ENCODE results near the gene MAST3. TPM values are rescaled to one million over a fixed set of nuclear protein-coding genes. Genes with fewer than 3 reads are reported as not detected.

MAST3 gene
- total and polyA plus RNA-seq, 2 of the 13 experiments (the other 11 are each of a cell fraction or from before 2014, with no cell fraction given): 4.1 to 4.6 TPM

DNA sequence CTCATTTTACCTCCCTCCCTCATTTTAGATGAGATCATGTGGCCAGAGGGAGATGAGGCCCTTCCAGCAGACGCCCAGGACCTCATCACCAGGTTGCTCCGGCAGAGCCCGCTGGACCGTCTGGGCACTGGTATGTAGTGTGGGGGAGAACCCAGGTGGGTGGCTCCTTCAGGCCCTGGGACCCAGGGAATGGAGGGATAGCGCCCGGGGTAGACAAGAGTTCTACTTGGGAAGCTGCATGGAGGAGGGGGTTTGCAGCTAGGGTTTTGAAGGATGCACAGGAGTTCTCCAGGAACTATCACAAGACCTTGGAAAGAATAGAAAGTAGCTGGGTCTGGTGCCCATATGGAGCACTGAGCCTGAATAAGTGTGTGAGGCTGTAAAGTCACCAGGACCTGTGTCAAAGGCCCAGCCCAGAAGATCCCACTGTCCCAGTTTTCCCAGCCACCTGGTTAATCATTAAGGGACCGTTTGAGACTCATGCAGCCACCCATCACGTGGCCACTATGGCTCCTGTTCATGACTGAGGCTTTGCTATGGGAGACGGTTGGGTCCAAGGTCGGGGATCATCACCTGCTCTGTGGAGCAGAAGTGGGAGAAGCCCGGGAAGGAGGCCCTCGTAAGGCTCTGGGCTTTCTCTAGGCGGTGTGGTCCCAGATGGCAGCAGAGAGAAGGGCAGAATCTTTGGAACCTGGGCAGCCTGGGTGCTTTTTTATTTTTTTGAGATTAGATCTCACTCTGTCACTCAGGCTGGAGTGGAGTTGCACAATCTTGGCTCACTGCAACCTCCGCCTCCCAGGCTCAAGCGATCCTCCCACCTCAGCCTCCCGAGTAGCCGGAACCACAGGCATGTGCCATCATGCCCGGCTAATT is 38.4 kb downstream of the MAST3 start (continued):
- TF ChIP-seq, protein P1, sequence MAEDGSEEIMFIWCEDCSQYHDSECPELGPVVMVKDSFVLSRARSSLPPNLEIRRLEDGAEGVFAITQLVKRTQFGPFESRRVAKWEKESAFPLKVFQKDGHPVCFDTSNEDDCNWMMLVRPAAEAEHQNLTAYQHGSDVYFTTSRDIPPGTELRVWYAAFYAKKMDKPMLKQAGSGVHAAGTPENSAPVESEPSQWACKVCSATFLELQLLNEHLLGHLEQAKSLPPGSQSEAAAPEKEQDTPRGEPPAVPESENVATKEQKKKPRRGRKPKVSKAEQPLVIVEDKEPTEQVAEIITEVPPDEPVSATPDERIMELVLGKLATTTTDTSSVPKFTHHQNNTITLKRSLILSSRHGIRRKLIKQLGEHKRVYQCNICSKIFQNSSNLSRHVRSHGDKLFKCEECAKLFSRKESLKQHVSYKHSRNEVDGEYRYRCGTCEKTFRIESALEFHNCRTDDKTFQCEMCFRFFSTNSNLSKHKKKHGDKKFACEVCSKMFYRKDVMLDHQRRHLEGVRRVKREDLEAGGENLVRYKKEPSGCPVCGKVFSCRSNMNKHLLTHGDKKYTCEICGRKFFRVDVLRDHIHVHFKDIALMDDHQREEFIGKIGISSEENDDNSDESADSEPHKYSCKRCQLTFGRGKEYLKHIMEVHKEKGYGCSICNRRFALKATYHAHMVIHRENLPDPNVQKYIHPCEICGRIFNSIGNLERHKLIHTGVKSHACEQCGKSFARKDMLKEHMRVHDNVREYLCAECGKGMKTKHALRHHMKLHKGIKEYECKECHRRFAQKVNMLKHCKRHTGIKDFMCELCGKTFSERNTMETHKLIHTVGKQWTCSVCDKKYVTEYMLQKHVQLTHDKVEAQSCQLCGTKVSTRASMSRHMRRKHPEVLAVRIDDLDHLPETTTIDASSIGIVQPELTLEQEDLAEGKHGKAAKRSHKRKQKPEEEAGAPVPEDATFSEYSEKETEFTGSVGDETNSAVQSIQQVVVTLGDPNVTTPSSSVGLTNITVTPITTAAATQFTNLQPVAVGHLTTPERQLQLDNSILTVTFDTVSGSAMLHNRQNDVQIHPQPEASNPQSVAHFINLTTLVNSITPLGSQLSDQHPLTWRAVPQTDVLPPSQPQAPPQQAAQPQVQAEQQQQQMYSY (CRISPR knock-in tag; IDR thresholded peaks at IDR 0.05): peak; percentile 92
- TF ChIP-seq, protein P2, sequence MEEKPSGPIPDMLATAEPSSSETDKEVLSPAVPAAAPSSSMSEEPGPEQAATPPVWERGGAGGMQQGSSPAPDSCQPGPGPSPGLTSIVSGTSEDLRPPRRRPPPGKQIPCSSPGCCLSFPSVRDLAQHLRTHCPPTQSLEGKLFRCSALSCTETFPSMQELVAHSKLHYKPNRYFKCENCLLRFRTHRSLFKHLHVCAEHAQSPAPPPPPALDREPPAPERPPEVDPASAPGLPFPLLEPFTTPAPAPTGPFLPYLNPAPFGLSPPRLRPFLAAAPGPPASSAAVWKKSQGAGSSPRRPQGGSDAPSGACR (CRISPR knock-in tag; IDR thresholded peaks at IDR 0.05): no peak
- TF ChIP-seq ZNF124 (CRISPR knock-in tag; IDR thresholded peaks at IDR 0.05) (0 out of 2 replicates have a peak, but pooled peaks have one; percentile 46), HHEX (CRISPR knock-in tag; IDR thresholded peaks at IDR 0.05) (no peak), RXRB (CRISPR knock-in tag; IDR thresholded peaks at IDR 0.05; ENCODE audit: borderline replicate concordance) (peak; percentile 76), CREB1 (IDR thresholded peaks at IDR 0.05) (peak; percentile 11; the same call in 1 of the 2 replicates), CREB1 (CRISPR knock-in tag; IDR thresholded peaks at IDR 0.05) (no peak), ZNF792 (CRISPR knock-in tag; IDR thresholded peaks at IDR 0.05) (no peak; the same call in 1 of the 2 replicates), TOE1 (CRISPR knock-in tag; IDR thresholded peaks at IDR 0.05) (no peak), RAD21 (CRISPR knock-in tag; IDR thresholded peaks at IDR 0.05) (no peak), EHMT2 (IDR thresholded peaks at IDR 0.05; ENCODE audit: borderline replicate concordance, low read depth, low read length) (no peak), ZNF33B (CRISPR knock-in tag; IDR thresholded peaks at IDR 0.05) (peak; percentile 72; the same call in 1 of the 2 replicates), ZNF709 (CRISPR knock-in tag; IDR thresholded peaks at IDR 0.05) (no peak), ZBTB8A (CRISPR knock-in tag; IDR thresholded peaks at IDR 0.05; ENCODE audit: borderline replicate concordance, low read depth) (no peak), SP2 (CRISPR knock-in tag; IDR thresholded peaks at IDR 0.05) (no peak), ZNF441 (CRISPR knock-in tag; IDR thresholded peaks at IDR 0.05; ENCODE audit: borderline replicate concordance) (no peak), RBM39 (IDR thresholded peaks at IDR 0.05; ENCODE audit: low read depth, low read length, poor library complexity, severe bottlenecking) (no peak), DNMT1 (CRISPR knock-in tag; IDR thresholded peaks at IDR 0.05) (no peak)
- TF ChIP-seq, protein P3, sequence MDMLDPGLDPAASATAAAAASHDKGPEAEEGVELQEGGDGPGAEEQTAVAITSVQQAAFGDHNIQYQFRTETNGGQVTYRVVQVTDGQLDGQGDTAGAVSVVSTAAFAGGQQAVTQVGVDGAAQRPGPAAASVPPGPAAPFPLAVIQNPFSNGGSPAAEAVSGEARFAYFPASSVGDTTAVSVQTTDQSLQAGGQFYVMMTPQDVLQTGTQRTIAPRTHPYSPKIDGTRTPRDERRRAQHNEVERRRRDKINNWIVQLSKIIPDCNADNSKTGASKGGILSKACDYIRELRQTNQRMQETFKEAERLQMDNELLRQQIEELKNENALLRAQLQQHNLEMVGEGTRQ (IDR thresholded peaks at IDR 0.05; ENCODE audit: low read depth, low read length): peak; percentile 94
- TF ChIP-seq, protein P3 (CRISPR knock-in tag; IDR thresholded peaks at IDR 0.05; ENCODE audit: borderline replicate concordance): peak; percentile 95; the same call in 1 of the 2 replicates
- TF ChIP-seq, protein P4, sequence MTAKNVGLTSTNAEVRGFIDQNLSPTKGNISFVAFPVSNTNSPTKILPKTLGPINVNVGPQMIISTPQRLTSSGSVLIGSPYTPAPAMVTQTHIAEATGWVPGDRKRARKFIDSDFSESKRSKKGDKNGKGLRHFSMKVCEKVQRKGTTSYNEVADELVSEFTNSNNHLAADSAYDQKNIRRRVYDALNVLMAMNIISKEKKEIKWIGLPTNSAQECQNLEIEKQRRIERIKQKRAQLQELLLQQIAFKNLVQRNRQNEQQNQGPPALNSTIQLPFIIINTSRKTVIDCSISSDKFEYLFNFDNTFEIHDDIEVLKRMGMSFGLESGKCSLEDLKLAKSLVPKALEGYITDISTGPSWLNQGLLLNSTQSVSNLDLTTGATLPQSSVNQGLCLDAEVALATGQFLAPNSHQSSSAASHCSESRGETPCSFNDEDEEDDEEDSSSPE (CRISPR knock-in tag; IDR thresholded peaks at IDR 0.05): peak; percentile 53
- TF ChIP-seq, protein P5, sequence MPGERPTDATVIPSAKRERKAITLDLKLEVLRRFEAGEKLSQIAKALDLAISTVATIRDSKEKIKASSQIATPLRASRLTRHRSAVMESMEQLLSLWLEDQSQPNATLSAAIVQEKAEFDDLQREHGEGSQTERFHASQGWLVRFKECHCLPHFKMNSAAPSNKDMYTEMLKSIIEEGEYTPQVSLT (CRISPR knock-in tag; IDR thresholded peaks at IDR 0.05; ENCODE audit: borderline replicate concordance, low read depth): no peak

Measured in HepG2 (cell line).